Small intestine (tissue), 7 donors: ENCODE data around the gene SKI. TPM values are rescaled to one million over a fixed set of nuclear protein-coding genes. Genes with fewer than 3 reads are reported as not detected.
A peak's percentile ranks its signal among the peaks of the same experiment; 100 is the strongest.

Source experiments
- DNase-seq, 2 donors: peaks; one replicate each; pipeline versions ENCODE4 v3.0.0 to v3.0.0-alpha.2; 2013
- FAIRE-seq: peaks from 2 replicates; lab custom pipeline; 2012; peaks lifted over from hg19 to GRCh38; lab: Jason Lieb, UNC
- H3K27ac ChIP-seq, 3 donors: one replicate each; pipeline ENCODE4 v1.5.1; 2013; ENCODE audit warnings: low read length in 2 of 3, mild to moderate bottlenecking in 2 of 3, control low read depth in 1 of 3, inconsistent platforms in 1 of 3, low read depth in 1 of 3, moderate library complexity in 1 of 3
- H3K27me3 ChIP-seq, 3 donors: one replicate each; pipeline ENCODE4 v1.6.1; 2013; ENCODE audit warnings: low read length in 3 of 3, inconsistent platforms in 1 of 3; ENCODE audit not compliant: control insufficient read depth in 3 of 3, insufficient read depth in 3 of 3
- H3K36me3 ChIP-seq, 3 donors: one replicate each; pipeline ENCODE4 v1.6.1; 2013; ENCODE audit warnings: low read length in 3 of 3, inconsistent platforms in 1 of 3, low read depth in 1 of 3, mild to moderate bottlenecking in 1 of 3, moderate library complexity in 1 of 3; ENCODE audit not compliant: control insufficient read depth in 3 of 3, insufficient read depth in 2 of 3
- H3K4me1 ChIP-seq, 3 donors: one replicate each; pipeline ENCODE4 v1.6.1; 2013; ENCODE audit warnings: low read length in 2 of 3, inconsistent platforms in 1 of 3, low read depth in 1 of 3, mild to moderate bottlenecking in 1 of 3, moderate library complexity in 1 of 3; ENCODE audit not compliant: control insufficient read depth in 3 of 3, insufficient read depth in 2 of 3
- H3K4me3 ChIP-seq, 3 donors: one replicate each; pipeline ENCODE4 v1.5.1; 2013; ENCODE audit warnings: low read length in 3 of 3, control low read depth in 1 of 3, inconsistent platforms in 1 of 3, low read depth in 1 of 3, mild to moderate bottlenecking in 1 of 3, moderate library complexity in 1 of 3
- H3K9me3 ChIP-seq, 2 donors: one replicate each; pipeline ENCODE4 v1.6.1; 2013; ENCODE audit warnings: low read depth in 1 of 2, low read length in 1 of 2; ENCODE audit not compliant: control insufficient read depth in 2 of 2, insufficient read depth in 1 of 2
- WGBS, 3 donors: extraction: QIAGEN DNeasy Blood & Tissue Kit; methylation state at CpG; one replicate each; pipeline ENCODE4 v1.1.7; 2013; 5-methylcytosine and 5-hydroxymethylcytosine counted together
- polyA plus RNA-seq, 4 donors: library from polyadenylated mRNA; stranded (reverse) in 3 of 4; unstranded in 1 of 4; fragments of 200-250 nt in 3 of 4; fragments of 120-200 nt in 1 of 4; gene quantifications; one replicate each; pipeline versions ENCODE4 v1.2.1 to v1.2.3, GENCODE V29; 2013
- donor health status: healthy with polysubstance abuse.
- donor health status: control.
- donor health status: control.
- donor health status: Bipolar disorder and iron deficiency.
- donor health status: healthy.

SKI gene
- polyA plus RNA-seq, 4 donors = 4.2 to 45.1 (median 11.6) TPM

- H3K4me3 ChIP-seq = no peak overlapping the region
- no peaks in the 10 kb centered on the region for H3K9me3 ChIP-seq
- peaks cover 0 to 4% (median 4%) of the 10 kb centered on the region in 3 donors for H3K27me3 ChIP-seq
- no peak for FAIRE-seq
- WGBS, 3 donors = 78 to 85% (median 79%) methylated on average over 14 to 16 of the region's 16 CpGs
- H3K4me1 ChIP-seq = peaks cover 0 to 49% (median 3%) of the 10 kb centered on the region in 3 donors
- no peaks in the 10 kb centered on the region for H3K36me3 ChIP-seq
- no peak for DNase-seq
- peak overlapping the region in 1 of 3 donors; percentile 71 for H3K27ac ChIP-seq
Observed at GRCh38 chr1:2316451-2316961, 88.4 kb downstream of the SKI start.

- DNase-seq (no peak), FAIRE-seq (no peak)
- Histone ChIP-seq H3K4me3 (no peak overlapping the region), H3K9me3 (no peaks in the 10 kb centered on the region), H3K4me1 (peaks cover 0 to 49% (median under 1%) of the 10 kb centered on the region in 3 donors), H3K27me3 (peaks cover 0 to 13% (median 4%) of the 10 kb centered on the region in 3 donors), H3K27ac (no peak overlapping the region), H3K36me3 (no peaks in the 10 kb centered on the region)
- 87 to 91% (median 90%) methylated on average over 27 to 32 of the region's 32 CpGs for WGBS, 3 donors
Observed at GRCh38 chr1:2317230-2318065, 89.3 kb downstream of the SKI start.

- Histone ChIP-seq H3K36me3 (no peaks in the 10 kb centered on the region), H3K9me3 (no peaks in the 10 kb centered on the region), H3K4me3 (no peak overlapping the region), H3K4me1 (peaks cover 0 to 46% (median 0%) of the 10 kb centered on the region in 3 donors), H3K27me3 (peaks cover 0 to 15% (median 4%) of the 10 kb centered on the region in 3 donors), H3K27ac (no peak overlapping the region)
- FAIRE-seq = no peak
- WGBS, 3 donors = 70 to 75% (median 74%) methylated on average over 35 to 41 of the region's 41 CpGs
- no peak for DNase-seq
Observed at GRCh38 chr1:2318314-2319278, 90.5 kb downstream of the SKI start.

DNA sequence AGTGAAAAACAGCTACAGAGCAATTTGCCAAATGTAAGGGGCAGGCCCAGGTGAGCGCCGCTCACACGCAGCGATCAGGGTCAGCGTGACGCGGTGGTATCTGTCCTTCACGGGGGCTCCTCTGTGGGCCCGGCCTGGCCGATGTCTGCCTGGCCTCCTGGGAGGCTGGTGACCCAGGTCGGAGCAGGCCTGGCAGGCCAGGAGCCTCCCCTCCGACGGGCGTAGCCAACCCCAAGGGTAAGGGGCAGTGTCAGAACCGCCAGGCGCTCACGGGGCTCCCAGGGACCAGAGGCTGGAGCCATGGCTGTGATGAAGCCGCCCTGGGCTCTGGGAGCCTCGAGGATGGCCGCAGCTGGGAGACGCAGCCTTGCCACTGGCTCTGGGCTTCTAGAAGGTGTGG lies 91.2 kb downstream of the SKI start:
- WGBS, 3 donors = 82 to 85% (median 83%) methylated on average over 20 to 21 of the region's 21 CpGs
- no peaks in the 10 kb centered on the region for H3K36me3 ChIP-seq
- FAIRE-seq (no peak), DNase-seq (no peak)
- peaks cover 0 to 15% (median 4%) of the 10 kb centered on the region in 3 donors for H3K27me3 ChIP-seq
- peaks cover 0 to 39% (median 0%) of the 10 kb centered on the region in 3 donors for H3K4me1 ChIP-seq
- H3K4me3 ChIP-seq = no peak overlapping the region
- no peak overlapping the region for H3K27ac ChIP-seq
- H3K9me3 ChIP-seq = no peaks in the 10 kb centered on the region

DNA sequence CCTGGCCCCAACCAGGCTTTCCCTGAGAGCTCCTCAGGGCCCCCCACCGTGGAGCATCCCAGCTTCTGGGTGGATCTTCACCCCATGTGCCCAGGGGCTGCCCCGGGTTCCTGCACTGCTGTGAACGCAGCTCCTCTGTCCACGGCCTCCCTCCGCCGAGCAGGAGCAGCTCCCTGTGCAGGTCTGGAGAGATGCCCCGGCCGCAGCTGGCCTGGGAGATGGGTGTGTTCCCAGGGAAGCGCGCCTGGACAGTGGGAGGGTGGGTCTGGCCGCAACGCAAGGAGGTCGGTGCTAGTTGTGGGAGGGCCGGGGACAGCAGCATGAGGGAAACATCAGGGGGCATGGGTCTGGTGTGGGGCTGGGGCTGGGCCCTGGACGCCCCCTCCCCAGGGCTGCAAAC lies 91.9 kb downstream of the SKI start:
- no peaks in the 10 kb centered on the region for H3K36me3 ChIP-seq
- no peaks in the 10 kb centered on the region for H3K9me3 ChIP-seq
- FAIRE-seq (no peak), DNase-seq (no peak)
- H3K4me1 ChIP-seq = peaks cover 0 to 38% (median 0%) of the 10 kb centered on the region in 3 donors
- 76 to 85% (median 78%) methylated on average over 12 to 15 of the region's 15 CpGs for WGBS, 3 donors
- no peak overlapping the region for H3K27ac ChIP-seq
- no peak overlapping the region for H3K4me3 ChIP-seq
- peaks cover 0 to 15% (median 4%) of the 10 kb centered on the region in 3 donors for H3K27me3 ChIP-seq

- Histone ChIP-seq H3K27me3 (peaks cover 0 to 15% (median 4%) of the 10 kb centered on the region in 3 donors), H3K36me3 (no peaks in the 10 kb centered on the region), H3K4me3 (no peak overlapping the region), H3K4me1 (peaks cover 0 to 29% (median 0%) of the 10 kb centered on the region in 3 donors), H3K9me3 (no peaks in the 10 kb centered on the region), H3K27ac (peak overlapping the region in 2 of 3 donors; percentile 56 to 77)
- FAIRE-seq = no peak
- no peak for DNase-seq
- 58 to 79% (median 64%) methylated on average over 37 to 41 of the region's 41 CpGs for WGBS, 3 donors
Observed at GRCh38 chr1:2320760-2321667, 92.9 kb downstream of the SKI start.

- Histone ChIP-seq H3K9me3 (no peaks in the 10 kb centered on the region), H3K36me3 (no peaks in the 10 kb centered on the region), H3K27ac (peak overlapping the region in 2 of 3 donors; percentile 21 to 77), H3K27me3 (peaks cover 0 to 15% (median 4%) of the 10 kb centered on the region in 3 donors), H3K4me3 (no peak overlapping the region), H3K4me1 (peaks cover 0 to 23% (median 0%) of the 10 kb centered on the region in 3 donors)
- no peak for FAIRE-seq
- WGBS, 3 donors = 5 to 14% (median 14%) methylated on average over 26 to 30 of the region's 30 CpGs
- DNase-seq = peak in 1 of 2 donors; percentile 69
Observed at GRCh38 chr1:2322065-2322571, 94.0 kb downstream of the SKI start.
